IMR-90 (cell line): ENCODE data around the gene A1BG. TPM values are rescaled to one million over a fixed set of nuclear protein-coding genes. Genes with fewer than 3 reads are reported as not detected.

Experiments used
- ATAC-seq: fragments of 200-7000 bp; cut with Tn5 transposase; 2 replicates; pipeline ENCODE4 v1.9.1; 2020; ENCODE audit warnings: low read depth, mild to moderate bottlenecking, moderate library complexity
- BruUV-seq: library from RNA; stranded (reverse); fragments of 400-500 nt; replicated peaks from 2 replicates; lab custom pipeline; 2021; lab: Mats Ljungman, UMichigan
- CTCF ChIA-PET: fragments of 300-600 bp; formaldehyde crosslinking; extraction: SDS; loops from one replicate; lab custom pipeline; 2021; ENCODE audit warnings: antibody characterized with exemption; lab: Yijun Ruan, JAX
- POLR2A ChIA-PET: fragments of 300-600 bp; sonication (Branson Sonifier 250); formaldehyde crosslinking; loops from one replicate; lab custom pipeline; 2022; ENCODE audit warnings: antibody characterized with exemption; ENCODE audit not compliant: unreplicated experiment; lab: Charles Lee
- DNase-seq: peaks from one replicate; pipeline ENCODE4 v3.0.0; 2013
- H2AFZ ChIP-seq: replicated peaks from 2 replicates; pipeline ENCODE3; 2013; ENCODE audit warnings: low read length, mild to moderate bottlenecking; ENCODE audit not compliant: poor library complexity
- H2AK5ac ChIP-seq: 2 replicates; pipeline ENCODE4 v1.6.1; 2013; ENCODE audit warnings: low read depth, low read length, inconsistent platforms
- H2AK9ac ChIP-seq: replicated peaks from 2 replicates; pipeline ENCODE3; 2013; ENCODE audit warnings: mild to moderate bottlenecking, low read depth, low read length, moderate library complexity; ENCODE audit not compliant: poor library complexity
- H2BK120ac ChIP-seq: 2 replicates; pipeline ENCODE4 v1.6.1; 2013; ENCODE audit warnings: low read depth, low read length, inconsistent platforms
- H2BK15ac ChIP-seq: 3 replicates; pipeline ENCODE4 v1.6.1; 2013; ENCODE audit warnings: low read depth, low read length, inconsistent platforms
- H2BK20ac ChIP-seq: 2 replicates; pipeline ENCODE4 v1.6.1; 2013; ENCODE audit warnings: low read depth, mild to moderate bottlenecking, inconsistent platforms, low read length, moderate library complexity
- H2BK5ac ChIP-seq: 2 replicates; pipeline ENCODE4 v1.6.1; 2013; ENCODE audit warnings: mild to moderate bottlenecking, low read depth, low read length, inconsistent platforms; ENCODE audit not compliant: poor library complexity, severe bottlenecking
- H3K14ac ChIP-seq: replicated peaks from 2 replicates; pipeline ENCODE4 v1.6.1; 2013; ENCODE audit warnings: low read depth, low read length, inconsistent platforms
- H3K18ac ChIP-seq: 2 replicates; pipeline ENCODE4 v1.6.1; 2013; ENCODE audit warnings: low read depth, low read length, control low read depth
- H3K23ac ChIP-seq: 2 replicates; pipeline ENCODE4 v1.6.1; 2013; ENCODE audit warnings: low read depth, low read length, inconsistent platforms
- H3K27ac ChIP-seq: 2 replicates; pipeline ENCODE4 v1.5.1; 2013; ENCODE audit warnings: mild to moderate bottlenecking, control low read depth, low read length; ENCODE audit not compliant: insufficient read depth
- H3K27me3 ChIP-seq: 2 replicates; pipeline ENCODE4 v1.6.1; 2013; ENCODE audit warnings: low read length; ENCODE audit not compliant: control insufficient read depth, insufficient read depth
- H3K36me3 ChIP-seq: 2 replicates; pipeline ENCODE4 v1.6.1; 2013; ENCODE audit warnings: low read length, mixed read lengths; ENCODE audit not compliant: control insufficient read depth, insufficient read depth
- H3K4ac ChIP-seq: 2 replicates; pipeline ENCODE4 v1.6.1; 2013; ENCODE audit warnings: low read depth, low read length, inconsistent platforms
- H3K4me1 ChIP-seq: 2 replicates; pipeline ENCODE4 v1.6.1; 2013; ENCODE audit warnings: low read length, mixed read lengths; ENCODE audit not compliant: control insufficient read depth, insufficient read depth
- H3K4me2 ChIP-seq: 2 replicates; pipeline ENCODE4 v1.6.1; 2013; ENCODE audit warnings: low read depth, mild to moderate bottlenecking, control low read depth, low read length, moderate library complexity
- H3K4me3 ChIP-seq: 2 replicates; pipeline ENCODE4 v1.5.1; 2013; ENCODE audit warnings: low read depth, mild to moderate bottlenecking, control low read depth, low read length, moderate library complexity; ENCODE audit not compliant: insufficient read depth
- H3K56ac ChIP-seq: 2 replicates; pipeline ENCODE4 v1.6.1; 2013; ENCODE audit warnings: low read length, inconsistent platforms; ENCODE audit not compliant: insufficient read depth; ENCODE audit errors: extremely low read depth
- H3K79me1 ChIP-seq, 2 experiments: 2 replicates each; pipeline ENCODE4 v1.6.1; 2013; ENCODE audit warnings: low read length in 2 of 2, inconsistent platforms in 1 of 2, low read depth in 1 of 2
- H3K9ac ChIP-seq: 2 replicates; pipeline ENCODE4 v1.6.1; 2013; ENCODE audit warnings: low read depth, low read length, control low read depth
- H3K9me1 ChIP-seq: 2 replicates; pipeline ENCODE4 v1.6.1; 2013; ENCODE audit warnings: low read length, inconsistent platforms; ENCODE audit not compliant: insufficient read depth
- H3K9me3 ChIP-seq: 2 replicates; pipeline ENCODE4 v1.6.1; 2013; ENCODE audit warnings: low read length; ENCODE audit not compliant: control insufficient read depth, insufficient read depth
- H4K20me1 ChIP-seq: 2 replicates; pipeline ENCODE4 v1.6.1; 2013; ENCODE audit warnings: low read length, inconsistent platforms; ENCODE audit not compliant: insufficient read depth
- H4K5ac ChIP-seq: 2 replicates; pipeline ENCODE4 v1.6.1; 2013; ENCODE audit warnings: mild to moderate bottlenecking, low read depth, low read length, control low read depth
- H4K8ac ChIP-seq, 2 experiments: 2 replicates each; pipeline ENCODE4 v1.6.1; 2013; ENCODE audit warnings: low read depth in 2 of 2, low read length in 2 of 2, control low read depth in 1 of 2, inconsistent platforms in 1 of 2
- H4K91ac ChIP-seq: 2 replicates; pipeline ENCODE4 v1.6.1; 2013; ENCODE audit warnings: low read depth, low read length, inconsistent platforms; ENCODE audit not compliant: insufficient read depth
- ELK1 ChIP-seq: fragments of 150-350 bp; IDR thresholded peaks from 2 replicates; pipeline ENCODE4 v1.6.1; 2016; ENCODE audit warnings: low read depth, mild to moderate bottlenecking, low read length, moderate library complexity, borderline replicate concordance
- FOS ChIP-seq: fragments of 150-350 bp; IDR thresholded peaks from 2 replicates; pipeline ENCODE4 v1.6.1; 2016; ENCODE audit warnings: low read depth, low read length
- USF2 ChIP-seq: fragments of 150-350 bp; IDR thresholded peaks from 2 replicates; pipeline ENCODE4 v1.6.1; 2017; ENCODE audit warnings: mild to moderate bottlenecking, antibody characterized with exemption, low read length, low read depth
- WGBS, 2 experiments: methylation state at CpG; one replicate each; pipeline versions ENCODE4 v1.1.5 to v1.1.7; 2013; ENCODE audit warnings: missing lambda C conversion rate in 2 of 2; ENCODE audit not compliant: insufficient read length in 1 of 2; ENCODE audit errors: extremely low coverage in 2 of 2; 5-methylcytosine and 5-hydroxymethylcytosine counted together
- dilution Hi-C: fragments of 300-500 bp; cut with HindIII; formaldehyde crosslinking; loops from one replicate; pipeline ENCODE4 v1.14.3; 2018; ENCODE audit warnings: low sequenced_read_pairs; ENCODE audit not compliant: unreplicated experiment
- in situ Hi-C: fragments of 300-500 bp; cut with MboI; formaldehyde crosslinking; loops from 3 replicates; pipeline ENCODE4 v1.14.3; 2019; ENCODE audit warnings: low sequenced_read_pairs, inconsistent platforms, mixed read lengths
- intact Hi-C: fragments of 100-400 bp; cut with micrococcal nuclease; formaldehyde crosslinking; loops from 2 replicates; pipeline ENCODE4 v1.10.0; 2022
- polyA plus RNA-seq, 3 experiments: library from polyadenylated mRNA; depleted of rRNA; stranded (reverse); fragments of >200 nt; gene quantifications; 2 replicates each; pipeline ENCODE4 v1.2.3, GENCODE V29; 2012; ENCODE audit warnings: low replicate concordance in 1 of 3
- total RNA-seq: library from RNA; depleted of rRNA; stranded (reverse); fragments of >200 nt; gene quantifications from 2 replicates; pipeline ENCODE4 v1.2.3, GENCODE V29; 2012

The A1BG gene
- total and polyA plus RNA-seq, 2 of the 4 experiments (the other 2 are of a cell fraction): 4.5 to 54.5 TPM

GRCh38 chr19:58354478-58355030, 1.3 kb upstream of the A1BG start:
- ChIA-PET POLR2A (no interaction called here), CTCF (no interaction called here)
- H3K27ac ChIP-seq: no peak overlapping the region
- no peak overlapping the region for H2BK20ac ChIP-seq
- in situ Hi-C loops (no loop called here), dilution Hi-C loops (no loop called here), intact Hi-C loops (no loop called here)
- no peak overlapping the region for H3K4me3 ChIP-seq
- peaks cover 11% of the 10 kb centered on the region; the same call in 1 of the 2 replicates for H3K36me3 ChIP-seq
- peaks cover 4% of the 10 kb centered on the region; the same call in 1 of the 2 replicates for H3K9me1 ChIP-seq
- H2BK5ac ChIP-seq: no peak overlapping the region
- H4K5ac ChIP-seq: no peak overlapping the region
- no peak overlapping the region for H2AK5ac ChIP-seq
- ATAC-seq (no peak), DNase-seq (no peak)
- no peak overlapping the region for H2AFZ ChIP-seq
- H2BK120ac ChIP-seq: no peak overlapping the region
- TF ChIP-seq FOS (no peak), ELK1 (no peak), USF2 (no peak)
- 90% methylated on average over 4 of the region's 6 CpGs; no CpG with 5 or more reads in 1 of the 2 experiments for WGBS, 2 experiments
- no peak overlapping the region for H4K8ac ChIP-seq
- peaks cover 10% of the 10 kb centered on the region for H3K27me3 ChIP-seq
- BruUV-seq: no TSS peak
- H3K4me1 ChIP-seq: peaks cover 9% of the 10 kb centered on the region; the same call in 1 of the 2 replicates
- H3K14ac ChIP-seq: no peak overlapping the region
- H3K9me3 ChIP-seq: no peaks in the 10 kb centered on the region
- H3K4ac ChIP-seq: no peak overlapping the region
- H4K91ac ChIP-seq: no peak overlapping the region
- no peak overlapping the region for H2BK15ac ChIP-seq
- no peak overlapping the region for H3K4me2 ChIP-seq
- H4K20me1 ChIP-seq: peaks cover 8% of the 10 kb centered on the region
- H3K23ac ChIP-seq: no peak overlapping the region
- H3K79me1 ChIP-seq: peaks cover 5 to 27% of the 10 kb centered on the region in 2 experiments; a peak in 3 of 4 replicates
- H3K9ac ChIP-seq: no peak overlapping the region
- H3K18ac ChIP-seq: no peak overlapping the region
- H2AK9ac ChIP-seq: no peak overlapping the region
- H3K56ac ChIP-seq: no peak overlapping the region
